HL-60/S4 treated with retinoic acid at 250 ng/mL for 4 days and 3 days (cell line): ENCODE data around the gene PPFIA3.
"Not testable (repeated sequence)": the region's sequence is repeated elsewhere in the genome, so short reads cannot be mapped to it uniquely, and the experiment has no call there.

Source experiments
- in situ Hi-C: fragments of 300-500 bp; cut with MboI; formaldehyde crosslinking; loops from 2 replicates; pipeline ENCODE4 v1.7.0; 2022; ENCODE audit warnings: low sequenced_read_pairs

Gene PPFIA3

GRCh38 chr19:49120868-49121267 lies 1.5 kb downstream of the PPFIA3 start:
- in situ Hi-C loops = no loop called here

- in situ Hi-C loops = not testable (repeated sequence)
Measured at GRCh38 chr19:49121841-49122240, 2.5 kb downstream of the PPFIA3 start.

- in situ Hi-C loops = not testable (repeated sequence)
Measured at GRCh38 chr19:49123285-49123684, 3.9 kb downstream of the PPFIA3 start.

- in situ Hi-C loops = no loop called here
Measured at GRCh38 chr19:49125025-49125731, 5.8 kb downstream of the PPFIA3 start.

- in situ Hi-C loops = no loop called here
Measured at GRCh38 chr19:49126575-49126974, 7.2 kb downstream of the PPFIA3 start.

GRCh38 chr19:49127225-49127624 lies 7.9 kb downstream of the PPFIA3 start:
- in situ Hi-C loops = not testable (repeated sequence)

- in situ Hi-C loops = no loop called here
Measured at GRCh38 chr19:49127674-49128544, 8.6 kb downstream of the PPFIA3 start.

- in situ Hi-C loops = no loop called here
Measured at GRCh38 chr19:49128545-49129237, 9.3 kb downstream of the PPFIA3 start.

GRCh38 chr19:49129238-49129583 lies 9.9 kb downstream of the PPFIA3 start:
- in situ Hi-C loops = no loop called here

- in situ Hi-C loops = no loop called here
Measured at GRCh38 chr19:49130325-49130724, 11.0 kb downstream of the PPFIA3 start.

GRCh38 chr19:49132974-49133609 lies 13.7 kb downstream of the PPFIA3 start:
- in situ Hi-C loops = no loop called here

- in situ Hi-C loops = no loop called here
Measured at GRCh38 chr19:49133621-49134454, 14.5 kb downstream of the PPFIA3 start.

- in situ Hi-C loops = no loop called here
Measured at GRCh38 chr19:49135686-49136085, 16.3 kb downstream of the PPFIA3 start.

- in situ Hi-C loops = no loop called here
Measured at GRCh38 chr19:49136771-49137171, 17.4 kb downstream of the PPFIA3 start.

GRCh38 chr19:49140951-49141350 lies 21.6 kb downstream of the PPFIA3 start:
- in situ Hi-C loops = no loop called here

GRCh38 chr19:49141352-49141751 lies 22.0 kb downstream of the PPFIA3 start:
- in situ Hi-C loops = no loop called here

GRCh38 chr19:49142866-49143335 lies 23.6 kb downstream of the PPFIA3 start:
- in situ Hi-C loops = no loop called here

- in situ Hi-C loops = no loop called here
Measured at GRCh38 chr19:49145573-49146407, 26.4 kb downstream of the PPFIA3 start.

- in situ Hi-C loops = not testable (repeated sequence)
Measured at GRCh38 chr19:49146408-49146770, 27.0 kb downstream of the PPFIA3 start.
